IgD-negative memory B cell (primary cell): Measurements from ENCODE around the gene ARL6. TPM values are rescaled to one million over a fixed set of nuclear protein-coding genes. Genes with fewer than 3 reads are reported as not detected.

Experiments
- H3K27ac Mint-ChIP-seq, 3 donors: one replicate each; pipeline ENCODE4 v1.8.0; 2020 to 2022; ENCODE audit warnings: mild to moderate bottlenecking in 3 of 3, mixed read lengths in 3 of 3, moderate library complexity in 1 of 3
- H3K27me3 Mint-ChIP-seq: one replicate; pipeline ENCODE4 v1.8.0; 2021; ENCODE audit warnings: mixed read lengths
- H3K36me3 Mint-ChIP-seq: one replicate; pipeline ENCODE4 v1.8.0; 2020; ENCODE audit warnings: mild to moderate bottlenecking, mixed read lengths
- H3K4me1 Mint-ChIP-seq, 3 donors: one replicate each; pipeline ENCODE4 v1.8.0; 2020 to 2022; ENCODE audit warnings: mixed read lengths in 3 of 3, mild to moderate bottlenecking in 1 of 3
- H3K4me3 Mint-ChIP-seq, 4 donors: one replicate each; pipeline ENCODE4 v1.8.0; 2020 to 2022; ENCODE audit warnings: mild to moderate bottlenecking in 4 of 4, mixed read lengths in 4 of 4, moderate library complexity in 3 of 4
- H3K9me3 Mint-ChIP-seq, 3 donors: one replicate each; pipeline ENCODE4 v1.8.0; 2020 to 2021; ENCODE audit warnings: mixed read lengths in 3 of 3, mild to moderate bottlenecking in 1 of 3
- polyA plus RNA-seq: library from polyadenylated mRNA; unstranded; fragments of 300-500 nt; fragmentation: Illumina TruSeq; gene quantifications from one replicate; pipeline ENCODE4 v1.2.3, GENCODE V29; 2021

The ARL6 gene
- polyA plus RNA-seq: 1.9 TPM

- H3K9me3 Mint-ChIP-seq: peaks cover 0 to 1% (median 1%) of the 10 kb centered on the region in 3 donors
- peak within 1 kb of the TSS; percentile 73 to 98 (median 96) for H3K27ac Mint-ChIP-seq
- peaks cover 2% of the 10 kb centered on the region for H3K27me3 Mint-ChIP-seq
- H3K36me3 Mint-ChIP-seq: peaks cover 2% of the 10 kb centered on the region
- peaks cover 8 to 15% (median 9%) of the 10 kb centered on the region in 3 donors for H3K4me1 Mint-ChIP-seq
- peak within 1 kb of the TSS; percentile 94 to 100 (median 98) for H3K4me3 Mint-ChIP-seq
Measured at GRCh38 chr3:97764407-97765238, at the start of gene ARL6. TSS of gene ARL6 (plus strand) at chr3:97764758. CDS start at chr3:97768108, 3,350 bp downstream.

- H3K4me3 Mint-ChIP-seq: peak overlapping the region in 1 of 4 donors; percentile 43
- H3K4me1 Mint-ChIP-seq: no peaks in the 10 kb centered on the region
- H3K9me3 Mint-ChIP-seq: no peaks in the 10 kb centered on the region
- peaks cover 2% of the 10 kb centered on the region for H3K27me3 Mint-ChIP-seq
- no peak overlapping the region for H3K27ac Mint-ChIP-seq
- no peaks in the 10 kb centered on the region for H3K36me3 Mint-ChIP-seq
Measured at GRCh38 chr3:97719156-97719821, 45.3 kb upstream of the ARL6 start.

- Mint-ChIP-seq H3K36me3 (no peaks in the 10 kb centered on the region), H3K27ac (no peak overlapping the region), H3K4me3 (no peak overlapping the region), H3K27me3 (peaks cover 2% of the 10 kb centered on the region), H3K4me1 (no peaks in the 10 kb centered on the region), H3K9me3 (no peaks in the 10 kb centered on the region)
Measured at GRCh38 chr3:97720417-97720816, 44.1 kb upstream of the ARL6 start.

- no peaks in the 10 kb centered on the region for H3K9me3 Mint-ChIP-seq
- peaks cover 2% of the 10 kb centered on the region for H3K27me3 Mint-ChIP-seq
- H3K27ac Mint-ChIP-seq: peak overlapping the region in 1 of 3 donors; percentile 6
- H3K4me3 Mint-ChIP-seq: no peak overlapping the region
- H3K4me1 Mint-ChIP-seq: no peaks in the 10 kb centered on the region
- no peaks in the 10 kb centered on the region for H3K36me3 Mint-ChIP-seq
Measured at GRCh38 chr3:97721446-97721845, 43.1 kb upstream of the ARL6 start.

- Mint-ChIP-seq H3K36me3 (no peaks in the 10 kb centered on the region), H3K27ac (no peak overlapping the region), H3K27me3 (peaks cover 7% of the 10 kb centered on the region), H3K9me3 (no peaks in the 10 kb centered on the region), H3K4me1 (no peaks in the 10 kb centered on the region), H3K4me3 (no peak overlapping the region)
Measured at GRCh38 chr3:97736928-97737327, 27.6 kb upstream of the ARL6 start.

GRCh38 chr3:97738761-97739160 is 25.8 kb upstream of the ARL6 start:
- Mint-ChIP-seq H3K36me3 (no peaks in the 10 kb centered on the region), H3K4me3 (no peak overlapping the region), H3K27ac (no peak overlapping the region), H3K4me1 (no peaks in the 10 kb centered on the region), H3K27me3 (peaks cover 5% of the 10 kb centered on the region), H3K9me3 (no peaks in the 10 kb centered on the region)

GRCh38 chr3:97742036-97742435 is 22.5 kb upstream of the ARL6 start:
- H3K4me1 Mint-ChIP-seq: no peaks in the 10 kb centered on the region
- H3K27me3 Mint-ChIP-seq: peaks cover 2% of the 10 kb centered on the region
- no peaks in the 10 kb centered on the region for H3K36me3 Mint-ChIP-seq
- no peaks in the 10 kb centered on the region for H3K9me3 Mint-ChIP-seq
- H3K27ac Mint-ChIP-seq: no peak overlapping the region
- H3K4me3 Mint-ChIP-seq: no peak overlapping the region

- no peaks in the 10 kb centered on the region for H3K4me1 Mint-ChIP-seq
- H3K4me3 Mint-ChIP-seq: no peak overlapping the region
- H3K9me3 Mint-ChIP-seq: no peaks in the 10 kb centered on the region
- no peaks in the 10 kb centered on the region for H3K36me3 Mint-ChIP-seq
- H3K27me3 Mint-ChIP-seq: peaks cover 2% of the 10 kb centered on the region
- no peak overlapping the region for H3K27ac Mint-ChIP-seq
Measured at GRCh38 chr3:97744289-97744688, 20.3 kb upstream of the ARL6 start.

- H3K4me1 Mint-ChIP-seq: peaks cover 8 to 15% (median 9%) of the 10 kb centered on the region in 3 donors
- H3K36me3 Mint-ChIP-seq: no peaks in the 10 kb centered on the region
- H3K27ac Mint-ChIP-seq: peak overlapping the region; percentile 73 to 98 (median 96)
- H3K27me3 Mint-ChIP-seq: peaks cover 2% of the 10 kb centered on the region
- H3K9me3 Mint-ChIP-seq: peaks cover 0 to 1% (median 1%) of the 10 kb centered on the region in 3 donors
- peak overlapping the region; percentile 94 to 100 (median 98) for H3K4me3 Mint-ChIP-seq
Measured at GRCh38 chr3:97763586-97764406, 762 bp upstream of the ARL6 start.

- Mint-ChIP-seq H3K4me3 (peak overlapping the region; percentile 94 to 100 (median 98)), H3K9me3 (peaks cover 0 to 1% (median 1%) of the 10 kb centered on the region in 3 donors), H3K27me3 (peaks cover 2% of the 10 kb centered on the region), H3K4me1 (peaks cover 8 to 15% (median 9%) of the 10 kb centered on the region in 3 donors), H3K36me3 (peaks cover 4% of the 10 kb centered on the region), H3K27ac (peak overlapping the region in 2 of 3 donors; percentile 73 to 96)
Measured at GRCh38 chr3:97765336-97765735, 778 bp downstream of the ARL6 start.

GRCh38 chr3:97772926-97773325 is 8.4 kb downstream of the ARL6 start:
- Mint-ChIP-seq H3K4me1 (peaks cover 0 to 1% (median 0%) of the 10 kb centered on the region in 3 donors), H3K4me3 (no peak overlapping the region), H3K27me3 (no peaks in the 10 kb centered on the region), H3K27ac (no peak overlapping the region), H3K9me3 (peaks cover 0 to 3% (median 0%) of the 10 kb centered on the region in 3 donors), H3K36me3 (peaks cover 26% of the 10 kb centered on the region)

GRCh38 chr3:97778152-97778551 is 13.6 kb downstream of the ARL6 start:
- Mint-ChIP-seq H3K9me3 (no peaks in the 10 kb centered on the region), H3K27ac (no peak overlapping the region)

GRCh38 chr3:97793420-97794019 is 29.0 kb downstream of the ARL6 start:
- H3K27me3 Mint-ChIP-seq: no peaks in the 10 kb centered on the region
- H3K9me3 Mint-ChIP-seq: no peaks in the 10 kb centered on the region
- H3K27ac Mint-ChIP-seq: no peak overlapping the region
- H3K4me1 Mint-ChIP-seq: no peaks in the 10 kb centered on the region
- H3K4me3 Mint-ChIP-seq: no peak overlapping the region
- peaks cover 2% of the 10 kb centered on the region for H3K36me3 Mint-ChIP-seq

More at GRCh38 chr3:97778152-97778551, 13.6 kb downstream of the ARL6 start:
- H3K36me3 Mint-ChIP-seq: peaks cover 8% of the 10 kb centered on the region
- no peaks in the 10 kb centered on the region for H3K27me3 Mint-ChIP-seq
- H3K4me3 Mint-ChIP-seq: no peak overlapping the region
- H3K4me1 Mint-ChIP-seq: no peaks in the 10 kb centered on the region

GRCh38 chr3:97795951-97796350 is 31.4 kb downstream of the ARL6 start:
- no peaks in the 10 kb centered on the region for H3K9me3 Mint-ChIP-seq
- peaks cover 2% of the 10 kb centered on the region for H3K36me3 Mint-ChIP-seq
- H3K4me3 Mint-ChIP-seq: no peak overlapping the region
- H3K27me3 Mint-ChIP-seq: no peaks in the 10 kb centered on the region
- no peaks in the 10 kb centered on the region for H3K4me1 Mint-ChIP-seq
- no peak overlapping the region for H3K27ac Mint-ChIP-seq
